ENCODE results near the gene CSTPP1. TPM values are rescaled to one million over a fixed set of nuclear protein-coding genes. Genes with fewer than 3 reads are reported as not detected.
A peak's percentile ranks its signal among the peaks of the same experiment; 100 is the strongest.

The CSTPP1 gene
- total RNA-seq, 1 donor from 2014 or later = 36.9 TPM

DNA sequence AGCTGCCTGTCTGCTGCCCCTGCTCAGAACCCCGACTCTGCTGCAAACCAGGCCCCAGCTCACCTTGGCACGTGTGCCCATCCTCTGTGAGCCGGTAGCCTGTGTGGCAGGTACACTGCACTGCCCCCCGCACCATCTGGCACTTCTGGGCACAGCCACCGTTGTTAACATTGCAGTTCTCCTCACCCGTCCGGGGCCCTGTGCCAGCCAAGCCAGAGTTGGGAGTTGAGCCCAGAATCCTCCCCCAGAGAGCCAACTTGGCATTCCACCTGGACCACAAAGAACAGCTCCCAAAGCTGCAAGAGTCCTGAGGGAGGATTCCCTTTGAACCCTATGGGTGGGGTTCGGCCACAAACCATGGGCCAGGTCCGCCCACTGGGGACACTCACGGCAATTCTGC, 40.7 kb upstream of the CSTPP1 start:
- no peak overlapping the region for H3K27ac Mint-ChIP-seq (ENCODE audit: unreplicated experiment)
- no peak overlapping the region for H3K4me3 Mint-ChIP-seq (ENCODE audit: unreplicated experiment)
- TF ChIP-seq, protein P1, sequence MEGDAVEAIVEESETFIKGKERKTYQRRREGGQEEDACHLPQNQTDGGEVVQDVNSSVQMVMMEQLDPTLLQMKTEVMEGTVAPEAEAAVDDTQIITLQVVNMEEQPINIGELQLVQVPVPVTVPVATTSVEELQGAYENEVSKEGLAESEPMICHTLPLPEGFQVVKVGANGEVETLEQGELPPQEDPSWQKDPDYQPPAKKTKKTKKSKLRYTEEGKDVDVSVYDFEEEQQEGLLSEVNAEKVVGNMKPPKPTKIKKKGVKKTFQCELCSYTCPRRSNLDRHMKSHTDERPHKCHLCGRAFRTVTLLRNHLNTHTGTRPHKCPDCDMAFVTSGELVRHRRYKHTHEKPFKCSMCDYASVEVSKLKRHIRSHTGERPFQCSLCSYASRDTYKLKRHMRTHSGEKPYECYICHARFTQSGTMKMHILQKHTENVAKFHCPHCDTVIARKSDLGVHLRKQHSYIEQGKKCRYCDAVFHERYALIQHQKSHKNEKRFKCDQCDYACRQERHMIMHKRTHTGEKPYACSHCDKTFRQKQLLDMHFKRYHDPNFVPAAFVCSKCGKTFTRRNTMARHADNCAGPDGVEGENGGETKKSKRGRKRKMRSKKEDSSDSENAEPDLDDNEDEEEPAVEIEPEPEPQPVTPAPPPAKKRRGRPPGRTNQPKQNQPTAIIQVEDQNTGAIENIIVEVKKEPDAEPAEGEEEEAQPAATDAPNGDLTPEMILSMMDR (IDR thresholded peaks at IDR 0.05) = no peak
- no peaks in the 10 kb centered on the region for H3K9me3 Mint-ChIP-seq (ENCODE audit: unreplicated experiment)
- DNase-seq (ENCODE audit: extremely low spot score, unreplicated experiment) = no peak
- H3K27me3 Mint-ChIP-seq (ENCODE audit: unreplicated experiment) = no peaks in the 10 kb centered on the region
- peaks cover 3% of the 10 kb centered on the region for H3K4me1 Mint-ChIP-seq (ENCODE audit: unreplicated experiment)
- peaks cover 20% of the 10 kb centered on the region for H3K36me3 Mint-ChIP-seq (ENCODE audit: unreplicated experiment)

DNA sequence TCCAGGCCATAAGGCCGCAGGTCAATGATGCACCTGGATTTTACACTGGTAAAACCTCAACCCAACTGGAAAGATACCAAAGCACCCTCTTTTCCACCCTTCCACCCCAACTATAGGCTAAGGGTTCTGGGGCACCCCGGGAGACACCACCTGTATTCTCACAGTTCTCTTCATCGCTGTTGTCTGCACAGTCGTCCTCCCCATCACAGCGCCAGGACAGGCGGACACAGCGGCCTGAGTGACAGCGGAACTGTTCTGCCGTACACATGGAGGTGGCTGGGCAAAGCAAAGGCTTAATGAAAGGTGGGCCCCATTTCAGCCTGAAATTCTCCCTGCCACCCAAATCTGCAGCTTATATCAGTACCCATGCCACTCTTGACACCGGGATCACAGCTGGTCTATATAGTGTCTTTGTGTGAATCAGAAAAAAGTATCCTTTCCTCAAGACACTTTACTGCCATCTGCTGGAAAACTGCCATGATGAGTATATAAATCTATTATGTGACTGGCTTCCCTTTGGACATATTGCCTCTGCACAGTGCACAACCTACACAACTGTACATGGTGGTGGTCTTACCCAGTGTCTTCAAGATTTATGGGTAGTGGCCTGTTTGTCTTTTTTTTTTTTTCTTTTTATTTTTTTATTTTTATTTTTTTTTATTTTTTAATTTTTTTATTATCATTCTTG, 39.7 kb upstream of the CSTPP1 start:
- Mint-ChIP-seq H3K36me3 (ENCODE audit: unreplicated experiment) (peaks cover 22% of the 10 kb centered on the region), H3K4me1 (ENCODE audit: unreplicated experiment) (peaks cover 7% of the 10 kb centered on the region), H3K4me3 (ENCODE audit: unreplicated experiment) (no peak overlapping the region), H3K27me3 (ENCODE audit: unreplicated experiment) (no peaks in the 10 kb centered on the region), H3K27ac (ENCODE audit: unreplicated experiment) (no peak overlapping the region), H3K9me3 (ENCODE audit: unreplicated experiment) (no peaks in the 10 kb centered on the region)
- TF ChIP-seq, protein P1 (IDR thresholded peaks at IDR 0.05) = peak; percentile 50
- no peak for DNase-seq (ENCODE audit: extremely low spot score, unreplicated experiment)

DNA sequence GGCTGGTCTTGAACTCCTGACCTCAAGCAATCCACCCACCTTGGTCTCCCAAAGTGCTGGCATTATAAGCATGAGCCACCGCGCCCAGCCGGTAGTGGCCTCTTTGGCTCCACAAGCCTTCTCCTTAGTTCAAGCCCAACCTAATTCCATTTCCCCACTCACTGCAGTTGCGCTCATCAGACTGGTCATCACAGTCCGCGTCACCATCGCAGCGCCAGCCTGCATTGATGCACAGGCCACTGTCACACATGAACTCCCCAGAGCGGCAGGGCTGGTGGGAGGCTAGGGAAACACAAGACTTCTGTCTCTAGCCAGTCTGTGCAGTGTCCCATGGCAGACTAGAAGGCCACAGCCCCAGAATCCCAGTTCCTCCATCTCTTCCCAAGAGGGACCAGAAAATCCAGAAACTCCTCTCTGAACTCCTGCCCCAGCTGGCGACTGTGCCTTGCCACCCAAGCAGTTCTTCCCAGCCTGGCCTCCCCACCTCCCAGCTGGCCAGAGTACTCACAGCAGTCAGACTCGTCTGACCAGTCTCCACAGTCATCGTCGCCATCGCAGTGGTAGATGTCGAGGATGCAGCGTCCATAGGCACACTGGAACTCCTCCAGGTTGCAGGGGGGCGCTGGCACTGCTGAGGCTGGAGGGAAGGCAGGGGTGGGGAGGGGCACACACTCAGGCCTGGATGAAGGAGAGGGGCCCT, 38.0 kb upstream of the CSTPP1 start:
- H3K36me3 Mint-ChIP-seq (ENCODE audit: unreplicated experiment) = peaks cover 20% of the 10 kb centered on the region
- TF ChIP-seq, protein P1 (IDR thresholded peaks at IDR 0.05) = no peak
- H3K27me3 Mint-ChIP-seq (ENCODE audit: unreplicated experiment) = no peaks in the 10 kb centered on the region
- H3K4me1 Mint-ChIP-seq (ENCODE audit: unreplicated experiment) = peaks cover 18% of the 10 kb centered on the region
- DNase-seq (ENCODE audit: extremely low spot score, unreplicated experiment) = no peak
- H3K4me3 Mint-ChIP-seq (ENCODE audit: unreplicated experiment) = no peak overlapping the region
- no peak overlapping the region for H3K27ac Mint-ChIP-seq (ENCODE audit: unreplicated experiment)
- no peaks in the 10 kb centered on the region for H3K9me3 Mint-ChIP-seq (ENCODE audit: unreplicated experiment)

DNA sequence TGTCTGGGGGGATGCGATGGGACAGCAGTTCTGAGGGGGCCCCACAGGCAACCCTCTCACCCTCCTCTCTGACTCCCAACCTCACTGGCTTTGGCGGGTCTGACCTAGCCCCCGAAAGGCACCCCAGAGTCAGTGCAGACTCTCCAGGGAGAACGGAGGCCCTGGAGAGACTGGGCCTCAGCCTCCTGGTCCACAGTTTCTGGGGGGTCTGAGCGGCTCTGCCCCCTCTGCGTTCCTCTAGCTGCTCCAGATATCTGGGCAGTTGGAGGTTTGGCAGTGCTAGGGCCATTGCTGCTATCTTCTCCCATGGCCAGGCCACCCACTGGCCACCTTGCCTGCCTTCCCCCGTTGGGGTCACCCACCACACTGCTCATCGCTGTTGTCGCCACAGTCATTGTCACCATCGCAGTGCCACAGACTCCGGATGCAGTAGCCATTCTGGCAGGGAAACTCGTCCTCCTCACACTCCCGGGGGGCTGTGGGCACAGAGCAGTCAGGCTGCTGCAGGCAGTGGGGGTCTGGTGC, 37.0 kb upstream of the CSTPP1 start:
- no peak overlapping the region for H3K4me3 Mint-ChIP-seq (ENCODE audit: unreplicated experiment)
- H3K27ac Mint-ChIP-seq (ENCODE audit: unreplicated experiment) = no peak overlapping the region
- TF ChIP-seq, protein P1 (IDR thresholded peaks at IDR 0.05) = no peak
- no peaks in the 10 kb centered on the region for H3K27me3 Mint-ChIP-seq (ENCODE audit: unreplicated experiment)
- peaks cover 28% of the 10 kb centered on the region for H3K4me1 Mint-ChIP-seq (ENCODE audit: unreplicated experiment)
- no peak for DNase-seq (ENCODE audit: extremely low spot score, unreplicated experiment)
- H3K9me3 Mint-ChIP-seq (ENCODE audit: unreplicated experiment) = no peaks in the 10 kb centered on the region
- H3K36me3 Mint-ChIP-seq (ENCODE audit: unreplicated experiment) = peaks cover 13% of the 10 kb centered on the region

DNA sequence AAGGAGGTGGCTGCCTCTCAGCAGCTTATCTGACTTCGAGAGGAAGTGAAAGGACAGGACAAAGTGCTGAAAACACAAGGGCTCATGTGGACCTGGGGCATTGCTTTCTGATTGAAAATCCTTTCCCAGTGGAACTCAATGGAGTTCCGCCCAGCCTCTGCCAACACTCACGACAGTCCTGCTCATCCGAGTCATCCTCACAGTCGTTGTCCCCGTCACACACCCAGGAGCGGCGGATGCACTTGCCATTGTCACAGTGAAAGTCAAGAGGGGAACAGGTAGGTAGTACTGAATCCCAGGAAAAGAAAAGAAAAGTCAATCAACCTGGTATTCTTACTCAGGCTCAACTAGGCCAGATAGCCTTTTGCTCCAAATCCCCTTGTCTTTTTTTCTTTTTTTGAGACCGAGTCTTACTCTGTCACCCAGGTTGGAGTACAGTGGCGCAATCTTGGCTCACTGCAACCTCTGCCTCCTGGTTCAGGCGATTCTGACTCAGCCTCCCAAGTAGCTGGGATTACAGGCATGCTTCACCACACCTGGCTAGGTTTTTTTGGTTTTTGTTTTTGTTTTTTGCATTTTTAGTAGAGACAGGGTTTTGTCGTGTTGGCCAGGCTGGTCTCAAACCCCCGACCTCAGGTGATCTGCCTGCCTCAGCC, 36.3 kb upstream of the CSTPP1 start:
- H3K4me1 Mint-ChIP-seq (ENCODE audit: unreplicated experiment) = peaks cover 33% of the 10 kb centered on the region
- H3K4me3 Mint-ChIP-seq (ENCODE audit: unreplicated experiment) = no peak overlapping the region
- no peaks in the 10 kb centered on the region for H3K9me3 Mint-ChIP-seq (ENCODE audit: unreplicated experiment)
- H3K27me3 Mint-ChIP-seq (ENCODE audit: unreplicated experiment) = no peaks in the 10 kb centered on the region
- TF ChIP-seq, protein P1 (IDR thresholded peaks at IDR 0.05) = no peak
- no peak overlapping the region for H3K27ac Mint-ChIP-seq (ENCODE audit: unreplicated experiment)
- no peak for DNase-seq (ENCODE audit: extremely low spot score, unreplicated experiment)
- peaks cover 12% of the 10 kb centered on the region for H3K36me3 Mint-ChIP-seq (ENCODE audit: unreplicated experiment)
